ENCODE data around the gene TMEM127.

The TMEM127 gene

DNA sequence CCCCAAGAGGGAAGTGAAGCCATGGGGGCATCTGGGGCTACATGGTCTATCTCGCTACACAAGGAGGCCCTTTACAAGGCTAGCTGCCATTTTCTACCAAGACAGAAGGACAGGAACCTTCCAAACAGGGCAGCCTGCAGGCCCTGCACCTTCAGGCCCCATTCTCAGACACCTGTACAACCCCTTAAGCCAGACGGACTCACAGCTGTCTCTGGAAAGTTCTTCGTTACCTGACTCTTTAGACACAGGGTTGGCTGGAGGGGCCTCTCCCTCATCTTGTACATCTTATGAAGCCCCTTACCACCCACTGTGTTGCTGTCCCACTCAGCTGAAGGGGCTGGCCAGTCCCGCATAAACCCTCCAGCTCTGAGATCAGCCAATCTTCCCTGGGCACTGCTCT is 17.2 kb downstream of the TMEM127 start:
- TF ChIP-seq TAF1 (IDR thresholded peaks at IDR 0.05; ENCODE audit: borderline replicate concordance, insufficient read depth, low read length), result no peak
- 0 out of 2 replicates have a peak, but pooled peaks have one; percentile 24 for TF ChIP-seq POLR2AphosphoS5 (IDR thresholded peaks at IDR 0.05; ENCODE audit: low read depth, low read length)

DNA sequence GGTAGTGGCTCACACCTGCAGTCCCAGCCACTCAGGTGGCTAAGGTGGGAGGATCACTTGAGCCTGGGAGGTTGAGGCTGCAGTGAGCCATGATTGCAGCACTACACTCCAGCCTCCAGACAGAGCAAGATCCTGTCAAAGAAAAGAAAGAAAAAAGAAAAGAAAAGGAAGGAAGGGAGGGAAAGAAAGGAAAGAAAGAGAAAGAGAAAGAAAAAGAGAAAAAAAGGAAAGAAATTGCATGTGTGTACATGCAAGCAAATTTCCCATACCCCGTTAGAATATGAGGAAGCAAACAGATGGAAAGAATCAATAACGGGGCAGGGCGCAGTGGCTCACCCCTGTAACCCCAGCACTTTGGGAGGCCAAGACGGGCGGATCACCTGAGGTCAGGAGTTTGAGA is 17.9 kb downstream of the TMEM127 start:
- no peak for TF ChIP-seq SIN3A (IDR thresholded peaks at IDR 0.05; ENCODE audit: borderline replicate concordance, insufficient read depth, low read length)
- no peak for TF ChIP-seq POLR2AphosphoS5 (IDR thresholded peaks at IDR 0.05; ENCODE audit: low read depth, low read length)
- no peak for TF ChIP-seq REST (IDR thresholded peaks at IDR 0.05; ENCODE audit: insufficient read depth in 1 of 2, low read depth in 2 of 2, low read length in 2 of 2)
- TF ChIP-seq TAF1 (IDR thresholded peaks at IDR 0.05; ENCODE audit: borderline replicate concordance, insufficient read depth, low read length), result no peak
- no peak for TF ChIP-seq FOXP2 (optimal IDR thresholded peaks at IDR 0.05; ENCODE audit: borderline replicate concordance, extremely low read depth, extremely low read length, insufficient read depth)

- TF ChIP-seq FOXP2 (optimal IDR thresholded peaks at IDR 0.05; ENCODE audit: borderline replicate concordance, extremely low read depth, extremely low read length, insufficient read depth) (no peak), TAF1 (IDR thresholded peaks at IDR 0.05; ENCODE audit: borderline replicate concordance, insufficient read depth, low read length) (no peak), POLR2AphosphoS5 (IDR thresholded peaks at IDR 0.05; ENCODE audit: low read depth, low read length) (no peak), REST (IDR thresholded peaks at IDR 0.05; ENCODE audit: insufficient read depth in 1 of 2, low read depth in 2 of 2, low read length in 2 of 2) (no peak), SIN3A (IDR thresholded peaks at IDR 0.05; ENCODE audit: borderline replicate concordance, insufficient read depth, low read length) (no peak)
Measured at GRCh38 chr2:96247009-96247408, 18.8 kb downstream of the TMEM127 start.

DNA sequence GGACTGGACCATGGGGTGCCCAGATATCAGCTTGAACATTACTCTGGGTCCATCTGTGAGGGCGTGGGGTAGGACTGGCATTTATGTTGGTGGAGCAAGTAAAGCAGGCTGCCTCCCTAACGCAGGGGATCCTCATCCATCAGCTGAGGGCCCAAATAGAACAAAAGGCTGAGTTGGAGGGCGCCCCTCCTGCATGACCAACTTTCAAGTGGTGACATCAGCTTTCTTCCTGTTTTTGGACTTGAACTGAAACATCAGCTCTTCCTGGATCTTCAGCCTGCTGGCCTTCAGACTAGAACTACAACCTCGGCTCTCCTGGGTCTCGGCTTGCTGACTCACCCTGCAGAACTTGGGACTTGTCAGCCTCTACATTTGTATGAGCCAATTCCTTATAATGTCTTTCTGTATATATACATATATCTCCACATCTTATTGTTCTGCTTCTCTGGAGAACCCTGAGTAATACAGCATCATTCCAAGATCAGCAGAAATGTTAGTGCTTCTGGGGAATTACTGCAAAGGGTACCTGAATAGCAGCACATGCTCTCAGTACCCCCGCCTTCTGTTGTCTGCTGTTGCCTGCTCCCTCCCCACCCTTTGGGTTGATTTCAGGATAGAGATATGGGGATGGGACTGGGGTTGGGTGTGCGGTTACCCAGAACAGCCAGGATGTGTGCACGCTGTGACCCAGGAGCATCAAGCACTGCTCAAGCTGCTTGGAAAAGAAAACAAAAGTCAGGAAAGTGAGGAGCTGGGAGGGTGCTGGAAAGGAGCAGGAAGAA is 20.0 kb downstream of the TMEM127 start:
- no peak for TF ChIP-seq REST (IDR thresholded peaks at IDR 0.05; ENCODE audit: insufficient read depth in 1 of 2, low read depth in 2 of 2, low read length in 2 of 2)
- no peak for TF ChIP-seq SIN3A (IDR thresholded peaks at IDR 0.05; ENCODE audit: borderline replicate concordance, insufficient read depth, low read length)
- no peak for TF ChIP-seq FOXP2 (optimal IDR thresholded peaks at IDR 0.05; ENCODE audit: borderline replicate concordance, extremely low read depth, extremely low read length, insufficient read depth)
- TF ChIP-seq TAF1 (IDR thresholded peaks at IDR 0.05; ENCODE audit: borderline replicate concordance, insufficient read depth, low read length), result no peak
- no peak for TF ChIP-seq POLR2AphosphoS5 (IDR thresholded peaks at IDR 0.05; ENCODE audit: low read depth, low read length)

DNA sequence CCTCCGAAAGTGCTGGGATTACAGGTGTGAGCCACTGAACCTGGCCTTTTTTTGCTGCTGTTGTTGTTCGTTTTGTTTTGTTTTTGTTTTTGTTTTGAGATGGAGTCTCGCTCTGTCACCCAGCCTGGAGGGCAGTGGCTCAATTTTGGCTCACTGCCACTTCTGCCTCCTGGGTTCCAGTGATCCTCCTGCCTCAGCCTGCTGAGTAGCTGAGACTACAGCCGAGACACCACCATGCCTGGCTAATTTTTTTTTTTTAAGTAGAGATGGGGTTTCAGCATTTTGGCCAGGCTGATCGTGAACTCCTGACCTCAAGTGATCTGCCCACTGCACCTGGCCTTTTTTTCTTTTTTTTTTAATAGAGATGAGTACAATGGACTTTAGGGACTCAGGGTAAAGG is 22.0 kb downstream of the TMEM127 start:
- TF ChIP-seq SIN3A (IDR thresholded peaks at IDR 0.05; ENCODE audit: borderline replicate concordance, insufficient read depth, low read length), result no peak
- TF ChIP-seq TAF1 (IDR thresholded peaks at IDR 0.05; ENCODE audit: borderline replicate concordance, insufficient read depth, low read length), result no peak
- TF ChIP-seq POLR2AphosphoS5 (IDR thresholded peaks at IDR 0.05; ENCODE audit: low read depth, low read length), result no peak
- no peak for TF ChIP-seq FOXP2 (optimal IDR thresholded peaks at IDR 0.05; ENCODE audit: borderline replicate concordance, extremely low read depth, extremely low read length, insufficient read depth)
- no peak for TF ChIP-seq REST (IDR thresholded peaks at IDR 0.05; ENCODE audit: insufficient read depth in 1 of 2, low read depth in 2 of 2, low read length in 2 of 2)

Measured in PFSK-1 (cell line).